ENCODE data around the gene SLK.

SLK gene

GRCh38 chr10:104021246-104021645, 54.3 kb downstream of the SLK start:
- no peaks in the 10 kb centered on the region for H3F3A ChIP-seq (ENCODE audit: low read depth)
- H3K9me2 ChIP-seq (replicated peaks; ENCODE audit: low read depth, low read length) = no peaks in the 10 kb centered on the region
- H4K20me1 ChIP-seq (ENCODE audit: insufficient read depth, low read length, poor library complexity, severe bottlenecking) = no peaks in the 10 kb centered on the region
- H3K9me3 ChIP-seq (ENCODE audit: insufficient read depth, low read depth, low read length) = no peaks in the 10 kb centered on the region
- no peak overlapping the region for H3K4me3 ChIP-seq (ENCODE audit: low read length, poor library complexity, severe bottlenecking)
- no peaks in the 10 kb centered on the region for H3K27me3 ChIP-seq (ENCODE audit: insufficient read depth, low read length, poor library complexity, severe bottlenecking)
- TF ChIP-seq CTCF (conservative IDR thresholded peaks at IDR 0.05; ENCODE audit: low read length) = no peak
- no peak for TF ChIP-seq EZH2phosphoT487 (IDR thresholded peaks at IDR 0.05; ENCODE audit: borderline replicate concordance)
- no peaks in the 10 kb centered on the region for H3K4me1 ChIP-seq (ENCODE audit: insufficient read depth, low read length, poor library complexity, severe bottlenecking)
- H2AFZ ChIP-seq (ENCODE audit: low read length) = no peak overlapping the region
- no peak overlapping the region for H3K4me2 ChIP-seq (ENCODE audit: low read depth, low read length, poor library complexity, severe bottlenecking)
- no peaks in the 10 kb centered on the region for H3K79me2 ChIP-seq (ENCODE audit: insufficient read depth, low read length)
- H3K9ac ChIP-seq (ENCODE audit: low read depth, low read length, poor library complexity, severe bottlenecking) = no peak overlapping the region
- H3K36me3 ChIP-seq (ENCODE audit: insufficient read depth, low read length) = peaks cover 69% of the 10 kb centered on the region

- Histone ChIP-seq H3K4me2 (ENCODE audit: low read depth, low read length, poor library complexity, severe bottlenecking) (no peak overlapping the region), H3F3A (ENCODE audit: low read depth) (no peaks in the 10 kb centered on the region), H4K20me1 (ENCODE audit: insufficient read depth, low read length, poor library complexity, severe bottlenecking) (no peaks in the 10 kb centered on the region), H3K9ac (ENCODE audit: low read depth, low read length, poor library complexity, severe bottlenecking) (no peak overlapping the region), H2AFZ (ENCODE audit: low read length) (no peak overlapping the region), H3K4me1 (ENCODE audit: insufficient read depth, low read length, poor library complexity, severe bottlenecking) (no peaks in the 10 kb centered on the region), H3K9me2 (replicated peaks; ENCODE audit: low read depth, low read length) (no peaks in the 10 kb centered on the region), H3K9me3 (ENCODE audit: insufficient read depth, low read depth, low read length) (no peaks in the 10 kb centered on the region), H3K79me2 (ENCODE audit: insufficient read depth, low read length) (no peaks in the 10 kb centered on the region), H3K27me3 (ENCODE audit: insufficient read depth, low read length, poor library complexity, severe bottlenecking) (no peaks in the 10 kb centered on the region), H3K36me3 (ENCODE audit: insufficient read depth, low read length) (peaks cover 69% of the 10 kb centered on the region), H3K4me3 (ENCODE audit: low read length, poor library complexity, severe bottlenecking) (no peak overlapping the region)
- TF ChIP-seq EZH2phosphoT487 (IDR thresholded peaks at IDR 0.05; ENCODE audit: borderline replicate concordance) (no peak), CTCF (conservative IDR thresholded peaks at IDR 0.05; ENCODE audit: low read length) (no peak)
Observed at GRCh38 chr10:104022026-104022425, 55.1 kb downstream of the SLK start.

- Histone ChIP-seq H3K9ac (ENCODE audit: low read depth, low read length, poor library complexity, severe bottlenecking) (no peak overlapping the region), H3K9me3 (ENCODE audit: insufficient read depth, low read depth, low read length) (no peaks in the 10 kb centered on the region)
- no peak for TF ChIP-seq EZH2phosphoT487 (IDR thresholded peaks at IDR 0.05; ENCODE audit: borderline replicate concordance)
- no peak for TF ChIP-seq CTCF (conservative IDR thresholded peaks at IDR 0.05; ENCODE audit: low read length)
Observed at GRCh38 chr10:104025524-104025923, 58.6 kb downstream of the SLK start.

More at GRCh38 chr10:104025524-104025923, 58.6 kb downstream of the SLK start:
- H3F3A ChIP-seq (ENCODE audit: low read depth) = no peaks in the 10 kb centered on the region
- H3K27me3 ChIP-seq (ENCODE audit: insufficient read depth, low read length, poor library complexity, severe bottlenecking) = no peaks in the 10 kb centered on the region
- no peak overlapping the region for H2AFZ ChIP-seq (ENCODE audit: low read length)
- H3K4me2 ChIP-seq (ENCODE audit: low read depth, low read length, poor library complexity, severe bottlenecking) = no peak overlapping the region
- no peaks in the 10 kb centered on the region for H3K4me1 ChIP-seq (ENCODE audit: insufficient read depth, low read length, poor library complexity, severe bottlenecking)
- no peak overlapping the region for H3K4me3 ChIP-seq (ENCODE audit: low read length, poor library complexity, severe bottlenecking)
- no peaks in the 10 kb centered on the region for H3K9me2 ChIP-seq (replicated peaks; ENCODE audit: low read depth, low read length)
- no peaks in the 10 kb centered on the region for H4K20me1 ChIP-seq (ENCODE audit: insufficient read depth, low read length, poor library complexity, severe bottlenecking)
- H3K79me2 ChIP-seq (ENCODE audit: insufficient read depth, low read length) = no peaks in the 10 kb centered on the region
- peaks cover 60% of the 10 kb centered on the region for H3K36me3 ChIP-seq (ENCODE audit: insufficient read depth, low read length)
